Endothelial cell of hepatic sinusoid (primary cell): Measurements from ENCODE around the gene PRKCZ.
"Not testable (repeated sequence)": the region's sequence is repeated elsewhere in the genome, so short reads cannot be mapped to it uniquely, and the experiment has no call there.

ENCODE experiments used
- in situ Hi-C: cut with HindIII; loops from 2 replicates; pipeline ENCODE4 v1.10.0; 2017; ENCODE audit warnings: low sequenced_read_pairs

Gene PRKCZ

GRCh38 chr1:2081326-2081885, 31.2 kb downstream of the PRKCZ start:
- in situ Hi-C loops: no loop called here

GRCh38 chr1:2082064-2082463, 31.9 kb downstream of the PRKCZ start:
- in situ Hi-C loops: no loop called here

GRCh38 chr1:2083666-2084065, 33.5 kb downstream of the PRKCZ start:
- in situ Hi-C loops: no loop called here

- in situ Hi-C loops: no loop called here
These were observed 34.1 kb downstream of the PRKCZ start for GRCh38 chr1:2084306-2084705.

GRCh38 chr1:2085080-2085479, 34.9 kb downstream of the PRKCZ start:
- in situ Hi-C loops: no loop called here

GRCh38 chr1:2086446-2087078, 36.4 kb downstream of the PRKCZ start:
- in situ Hi-C loops: no loop called here

GRCh38 chr1:2087766-2088165, 37.6 kb downstream of the PRKCZ start:
- in situ Hi-C loops: no loop called here

- in situ Hi-C loops: no loop called here
These were observed 38.2 kb downstream of the PRKCZ start for GRCh38 chr1:2088458-2088857.

GRCh38 chr1:2089051-2089450, 38.8 kb downstream of the PRKCZ start:
- in situ Hi-C loops: no loop called here

- in situ Hi-C loops: no loop called here
These were observed 40.1 kb downstream of the PRKCZ start for GRCh38 chr1:2090216-2090890.

- in situ Hi-C loops: no loop called here
These were observed 41.7 kb downstream of the PRKCZ start for GRCh38 chr1:2091611-2092604.

GRCh38 chr1:2093055-2093454, 42.8 kb downstream of the PRKCZ start:
- in situ Hi-C loops: no loop called here

GRCh38 chr1:2093636-2094035, 43.4 kb downstream of the PRKCZ start:
- in situ Hi-C loops: no loop called here

GRCh38 chr1:2094269-2095158, 44.3 kb downstream of the PRKCZ start:
- in situ Hi-C loops: not testable (repeated sequence)

GRCh38 chr1:2095394-2095793, 45.2 kb downstream of the PRKCZ start:
- in situ Hi-C loops: no loop called here

GRCh38 chr1:2095981-2096736, 45.9 kb downstream of the PRKCZ start:
- in situ Hi-C loops: no loop called here

GRCh38 chr1:2097386-2098300, 47.4 kb downstream of the PRKCZ start:
- in situ Hi-C loops: no loop called here

GRCh38 chr1:2098301-2098698, 48.1 kb downstream of the PRKCZ start:
- in situ Hi-C loops: no loop called here
